Stimulated activated CD8-positive, alpha-beta memory T cell treated with anti-CD3 and anti-CD28 coated beads, Interleukin-4, amount 100 ng/mL, for 48 hours (primary cell): ENCODE measurements around the gene USP15.

Source experiments
- DNase-seq: peaks from one replicate; pipeline ENCODE4 v3.0.0-alpha.2; 2020

Gene USP15

DNA sequence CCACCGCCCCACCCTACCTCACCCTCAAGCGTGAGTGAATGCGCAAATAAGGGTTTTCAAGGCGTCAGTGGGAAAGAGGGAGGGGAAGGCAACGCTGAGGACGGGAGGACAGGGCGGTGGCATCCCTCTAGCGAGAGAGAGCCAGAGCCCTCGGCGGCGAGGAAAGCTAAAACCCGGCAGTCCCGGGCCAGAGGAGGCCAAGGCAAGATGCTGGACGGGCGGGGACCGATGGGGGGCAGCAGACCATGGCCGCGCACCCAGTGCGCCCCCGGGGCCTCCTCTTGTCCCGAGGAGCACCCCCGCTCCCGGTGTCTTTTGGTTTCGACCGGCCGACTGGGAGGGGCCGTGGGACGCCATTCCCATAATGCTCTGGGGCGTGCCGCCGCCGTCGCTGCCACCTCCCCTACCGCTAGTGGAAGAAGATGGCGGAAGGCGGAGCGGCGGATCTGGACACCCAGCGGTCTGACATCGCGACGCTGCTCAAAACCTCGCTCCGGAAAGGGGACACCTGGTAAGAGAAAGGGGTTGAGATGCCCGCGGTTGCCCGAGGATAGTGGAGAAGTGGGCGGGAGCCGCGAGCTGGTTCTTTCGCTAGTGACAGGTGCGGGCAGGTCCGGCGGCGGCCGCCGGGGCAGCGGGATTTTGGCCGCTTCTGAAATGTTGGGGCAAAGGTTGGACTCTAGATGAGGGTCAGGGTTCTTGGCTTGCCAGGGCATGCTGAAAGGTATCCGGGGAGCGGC is at the start of gene USP15:
Gene USP15, plus strand, starts transcription at position 412 of the 740 bp plus-strand sequence. Its CDS starts 11 bp downstream, at position 423.
- DNase-seq, result peak; percentile 97

DNA sequence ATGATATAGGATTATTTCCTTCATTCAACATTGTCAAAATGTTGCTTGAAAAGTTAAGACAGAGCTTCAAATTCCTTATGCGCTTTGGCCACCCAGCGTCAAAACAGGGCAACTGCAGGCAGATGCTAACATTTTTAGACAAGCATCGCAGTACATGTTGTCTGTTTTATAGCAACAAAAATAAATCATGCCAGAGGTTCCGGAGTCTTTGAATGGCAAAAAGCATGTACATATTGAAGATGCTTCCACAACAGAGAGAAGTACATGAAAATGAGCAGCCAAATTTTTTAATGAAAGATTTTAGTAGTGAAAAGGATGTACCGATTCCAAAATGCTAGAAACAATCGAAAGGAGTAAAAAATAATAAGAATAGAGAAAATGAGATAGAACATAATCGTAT is 49.8 kb upstream of the USP15 start:
- DNase-seq, result peak; percentile 56

DNA sequence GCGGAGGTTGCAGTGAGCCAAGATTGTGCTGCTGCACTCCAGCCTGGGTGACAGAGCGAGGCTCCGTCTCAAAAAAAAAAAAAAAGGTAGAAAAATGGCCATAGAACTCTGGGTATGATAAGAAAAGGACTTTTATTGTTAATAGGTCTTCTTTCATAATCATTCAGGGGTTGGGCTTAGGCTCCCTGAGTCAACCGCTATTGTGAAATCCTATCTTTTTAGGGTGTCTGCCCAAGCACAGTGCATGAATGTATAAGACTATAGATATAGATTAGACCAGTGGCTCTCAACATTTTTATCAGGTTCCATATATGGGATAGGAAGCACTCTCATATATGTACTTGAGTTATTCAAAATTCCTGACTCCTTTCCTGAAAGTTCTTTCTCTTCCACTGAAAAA is 48.7 kb upstream of the USP15 start:
- DNase-seq, result no peak

DNA sequence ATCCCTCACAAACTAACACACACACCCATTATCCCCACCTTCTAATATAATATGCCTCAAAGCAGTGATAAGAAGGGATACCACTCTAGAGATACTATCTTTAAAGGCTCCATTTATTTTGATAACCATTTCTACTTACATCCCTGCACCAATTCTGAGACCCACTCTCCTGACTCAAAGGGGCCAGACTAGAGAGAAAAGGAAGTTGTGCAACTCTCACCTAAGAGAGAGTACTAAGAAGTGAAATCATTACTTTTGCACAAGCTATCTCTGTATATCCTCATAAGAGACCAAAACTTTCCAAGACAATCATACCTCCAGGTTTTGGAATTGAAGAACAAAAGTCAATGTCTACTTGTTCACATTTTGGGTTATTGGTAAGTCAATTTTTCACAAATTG is 45.4 kb upstream of the USP15 start:
- DNase-seq, result no peak

DNA sequence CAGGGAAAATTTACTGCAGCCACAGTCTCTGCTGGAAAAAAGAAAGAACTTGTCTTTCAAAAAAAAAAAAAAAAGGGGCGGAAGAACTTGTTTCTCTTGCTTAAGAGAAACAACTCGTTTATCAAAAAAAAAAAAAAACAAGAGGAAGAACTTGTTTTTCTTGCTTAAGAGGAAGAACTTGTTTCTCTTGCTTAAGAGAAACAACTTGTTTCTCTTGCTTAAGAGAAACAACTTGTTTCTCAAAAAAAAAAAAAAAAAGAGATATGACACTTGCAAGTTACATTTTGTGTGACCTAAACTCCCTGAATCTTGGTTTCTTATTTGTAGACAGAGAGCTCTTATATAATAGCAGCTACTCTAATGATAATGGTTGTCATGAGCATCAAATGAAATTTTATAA is 44.7 kb upstream of the USP15 start:
- DNase-seq, result no peak

DNA sequence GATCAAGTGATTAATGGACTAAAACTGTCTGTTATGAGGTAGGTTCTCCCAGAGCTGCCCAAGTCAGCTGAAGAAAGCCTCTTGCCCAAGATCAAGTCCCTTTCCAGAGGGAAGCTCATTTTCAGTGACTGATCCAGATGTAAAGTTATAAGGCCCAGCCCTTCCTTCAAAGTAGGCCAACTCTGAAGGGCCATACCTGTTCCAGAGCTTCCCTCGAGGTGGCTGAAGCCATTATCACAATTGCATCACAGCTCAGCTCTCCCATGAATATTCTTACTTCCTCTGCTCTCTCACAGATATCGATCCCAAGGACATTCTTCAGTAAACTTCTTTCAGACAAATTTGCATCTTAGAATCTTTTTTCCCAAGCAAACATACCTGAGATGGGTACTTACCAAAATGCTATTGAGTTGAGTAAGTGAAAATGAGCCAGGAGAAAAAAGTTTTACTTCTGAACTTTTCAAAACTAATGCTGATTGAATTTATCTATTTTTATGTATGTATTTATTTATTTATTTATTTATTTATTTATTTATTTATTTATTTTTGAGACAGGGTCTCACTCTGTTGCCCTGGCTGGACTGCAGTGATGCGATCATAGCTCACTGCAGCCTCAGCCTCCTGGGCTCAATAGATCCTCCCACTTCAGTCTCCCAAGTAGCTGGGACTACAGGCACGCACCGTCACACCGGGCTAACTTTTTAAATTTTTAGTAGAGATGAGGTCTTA is 42.6 kb upstream of the USP15 start:
- DNase-seq, result no peak

DNA sequence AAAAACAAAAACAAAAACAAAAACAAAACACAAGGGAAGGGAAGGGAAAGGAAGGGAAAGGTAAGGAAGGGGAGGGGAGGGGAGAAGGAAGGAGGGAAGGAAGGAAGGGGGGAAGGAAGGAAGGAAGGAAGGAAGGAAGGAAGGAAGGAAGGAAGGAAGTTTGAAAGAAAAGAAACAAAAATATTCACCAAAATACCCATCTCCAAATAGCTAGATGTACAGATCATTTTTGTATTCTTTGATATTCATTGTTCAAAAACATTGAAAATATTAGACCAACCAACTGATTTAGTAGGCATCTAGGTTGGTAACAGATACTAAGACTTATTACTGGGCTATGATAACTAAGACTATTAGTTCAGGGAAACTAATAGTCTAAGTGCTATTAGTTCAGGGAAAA is 39.1 kb upstream of the USP15 start:
- no peak for DNase-seq

DNA sequence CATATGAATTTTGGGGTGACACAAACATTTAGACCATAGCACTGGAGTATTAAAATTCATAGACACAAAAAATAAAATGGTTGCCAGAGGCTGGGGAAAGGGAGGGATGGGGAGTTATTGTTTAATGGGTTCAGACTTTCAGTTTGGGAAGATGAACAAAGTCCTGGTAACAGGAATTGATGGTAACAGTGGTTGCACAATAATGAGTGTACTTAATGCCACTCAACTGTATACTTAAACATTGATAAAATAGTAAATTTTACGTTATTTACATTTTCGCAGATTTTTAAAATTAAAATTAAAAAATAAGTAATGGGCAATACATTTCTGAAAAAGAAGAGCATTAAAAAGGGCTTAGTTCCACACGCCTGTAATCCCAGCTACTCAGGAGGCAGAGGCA is 35.6 kb upstream of the USP15 start:
- DNase-seq, result no peak

DNA sequence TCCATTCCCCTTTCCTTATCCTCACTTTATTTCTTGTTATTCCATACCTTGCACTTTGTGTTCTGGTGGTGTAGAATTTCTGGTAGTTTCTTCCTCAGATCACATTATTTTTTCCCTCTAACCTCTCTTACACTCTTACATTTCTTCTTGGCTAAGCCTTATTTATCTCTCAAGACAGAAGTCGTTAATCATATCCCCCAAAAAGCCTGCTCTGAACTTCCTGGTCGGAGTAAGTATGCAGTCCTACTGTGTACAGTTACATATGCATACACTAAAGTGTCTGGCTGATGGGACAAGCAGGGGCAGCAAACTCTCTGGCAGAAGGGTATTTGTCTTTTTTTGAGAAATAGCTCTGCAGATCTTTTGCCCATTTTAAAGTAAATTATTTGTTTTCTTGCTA is 33.1 kb upstream of the USP15 start:
- DNase-seq, result no peak

DNA sequence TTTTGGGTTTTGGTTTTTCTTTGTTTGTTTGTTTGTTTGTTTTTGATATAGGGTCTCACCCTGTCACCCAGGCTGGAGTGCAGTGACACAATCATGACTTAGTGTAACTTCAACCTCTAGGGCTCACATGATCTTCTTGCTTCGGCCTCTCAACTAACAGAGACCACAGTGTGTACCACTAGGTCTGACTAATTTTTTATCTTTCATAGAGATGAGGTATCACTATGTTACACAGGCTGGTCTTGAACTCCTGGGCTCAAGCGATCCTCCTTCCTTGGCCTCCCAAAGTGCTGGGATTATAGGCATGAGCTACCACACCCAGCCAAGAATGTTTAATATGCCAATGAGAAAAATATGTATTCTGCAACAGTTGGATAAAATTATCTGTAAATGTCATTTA is 29.6 kb upstream of the USP15 start:
- no peak for DNase-seq

DNA sequence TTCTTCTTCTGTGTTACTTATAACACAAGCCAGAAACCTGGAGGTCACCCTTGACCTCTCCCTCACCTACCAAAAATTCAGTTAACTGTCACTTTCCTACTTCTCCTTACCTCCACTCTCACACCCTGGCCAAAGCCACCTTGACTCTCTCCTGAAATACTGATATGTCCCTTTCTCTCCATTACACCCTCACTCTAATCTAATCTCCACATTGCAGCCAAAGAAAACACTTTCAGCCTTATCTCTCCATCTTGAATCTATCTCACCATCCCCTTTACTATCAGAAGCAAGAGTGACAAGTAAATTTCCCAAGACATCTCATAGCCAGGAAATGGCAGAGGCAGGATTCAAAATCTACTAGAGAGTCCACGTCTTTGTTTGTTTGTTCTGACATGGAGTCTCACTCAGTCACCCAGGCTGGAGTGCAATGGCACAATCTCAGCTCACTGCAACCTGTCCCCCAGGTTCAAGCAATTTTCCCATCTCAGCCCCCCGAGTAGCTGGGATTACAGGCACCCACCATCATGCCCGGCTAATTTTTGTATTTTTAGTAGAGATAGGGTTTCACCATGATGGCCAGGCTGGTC is 28.0 kb upstream of the USP15 start:
- no peak for DNase-seq

DNA sequence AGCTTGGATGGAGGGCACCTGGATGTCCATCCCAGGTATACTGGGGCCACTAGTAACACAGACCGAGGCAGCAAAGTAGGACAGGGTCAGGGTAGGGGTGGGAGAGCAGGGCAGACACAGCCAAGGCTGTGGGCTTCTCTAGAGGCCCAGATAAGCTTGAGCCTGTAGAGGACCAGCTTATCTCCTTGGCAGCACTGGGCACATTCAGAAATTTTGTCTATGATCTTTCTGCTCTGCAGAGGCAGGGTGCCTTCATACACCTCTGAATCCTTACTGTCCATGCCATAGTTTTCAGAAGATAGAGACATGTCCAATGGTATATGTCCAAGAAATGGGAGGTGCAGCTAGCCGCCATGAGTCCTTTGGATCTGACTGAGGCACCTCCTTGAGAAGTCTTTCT is 26.4 kb upstream of the USP15 start:
- no peak for DNase-seq

DNA sequence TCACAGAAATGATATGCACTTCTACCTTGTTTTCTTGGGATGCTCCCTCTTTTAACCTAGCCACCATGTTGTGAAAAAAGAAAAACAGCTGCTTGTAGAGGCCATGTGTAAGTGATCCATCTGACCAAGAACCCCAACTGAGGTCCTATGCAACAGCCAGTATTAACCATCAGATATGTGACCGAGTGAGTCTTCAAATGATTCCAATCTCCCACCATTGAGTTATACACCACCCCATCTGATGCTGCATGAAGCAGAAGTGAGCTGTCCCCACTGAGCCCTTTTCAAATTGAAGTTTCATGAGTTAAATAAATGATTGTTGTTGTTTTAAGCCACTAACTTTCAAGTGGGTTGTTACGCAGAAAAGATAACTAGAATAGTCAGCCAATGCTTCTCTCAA is 20.6 kb upstream of the USP15 start:
- no peak for DNase-seq

DNA sequence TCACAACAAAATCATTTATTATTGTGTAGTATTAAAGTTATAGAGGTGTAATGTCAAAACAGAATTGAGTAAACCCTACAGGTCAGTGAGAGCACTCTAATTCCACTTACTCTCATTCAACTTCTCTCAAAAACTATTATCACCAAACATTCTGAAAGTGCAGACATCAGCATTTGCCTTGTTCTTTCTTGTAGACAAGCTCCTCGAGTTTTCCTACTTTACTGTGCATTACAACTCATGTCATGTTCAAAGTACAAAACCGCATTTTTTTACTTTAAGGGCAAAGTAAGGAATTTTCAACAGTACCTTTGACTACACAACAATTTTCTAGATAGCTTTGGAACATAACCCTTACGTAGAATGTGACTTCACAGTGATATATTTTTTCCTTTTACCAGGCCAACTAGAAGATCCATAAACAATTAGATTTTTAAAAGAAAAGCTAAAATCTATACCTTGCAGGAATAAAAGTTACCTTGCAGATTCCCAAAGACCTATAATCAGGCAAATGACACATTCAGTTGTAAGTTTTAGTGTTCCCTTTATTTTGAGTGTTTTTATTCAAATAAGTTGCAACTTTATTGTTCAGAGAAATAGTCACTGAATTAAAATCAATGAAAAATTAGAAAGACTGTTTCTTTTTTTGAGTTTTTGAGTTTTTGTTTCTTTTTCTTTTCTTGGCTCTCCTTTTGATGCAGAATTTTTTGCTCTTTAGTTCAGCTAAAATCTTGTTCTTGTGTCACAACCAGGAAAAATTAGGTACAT is 12.7 kb upstream of the USP15 start:
- DNase-seq, result no peak

DNA sequence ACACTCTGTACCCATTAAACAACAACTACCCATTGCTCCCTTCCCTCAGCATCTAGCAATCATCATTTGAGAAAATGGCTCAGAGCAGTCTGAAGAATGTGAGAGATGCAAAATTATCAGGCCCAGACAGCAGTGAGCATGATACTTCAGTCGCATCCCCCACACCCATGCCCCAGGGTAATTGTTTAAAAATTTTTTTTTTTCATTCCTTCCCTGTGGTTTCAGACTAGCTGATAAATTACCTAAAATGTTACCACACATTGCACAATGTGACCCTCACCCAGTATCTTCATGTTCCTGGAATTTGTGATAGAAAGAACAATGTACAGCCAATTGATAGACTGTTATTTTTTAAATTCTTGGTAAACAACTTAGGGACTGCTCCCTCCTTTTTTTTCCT is 11.3 kb upstream of the USP15 start:
- no peak for DNase-seq

DNA sequence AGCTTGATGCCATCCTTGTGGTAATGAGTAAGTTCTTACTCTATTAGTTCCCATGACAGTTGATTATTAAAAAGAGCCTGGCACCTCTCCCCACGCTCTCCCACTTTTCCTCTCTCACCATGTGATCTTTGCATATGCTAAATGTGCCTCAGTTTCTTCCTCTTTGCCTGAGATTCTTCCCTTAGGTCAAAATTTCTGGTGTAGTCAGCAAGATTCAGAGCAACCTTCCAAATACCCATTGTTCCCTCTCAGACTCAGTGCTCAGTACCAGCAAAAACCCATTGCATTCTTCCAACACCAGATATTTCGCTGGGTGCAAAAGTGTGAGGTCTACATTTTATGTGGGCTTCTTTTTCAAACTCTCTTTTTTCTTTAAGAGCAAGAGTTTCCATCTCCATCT is 10.8 kb upstream of the USP15 start:
- DNase-seq, result no peak

DNA sequence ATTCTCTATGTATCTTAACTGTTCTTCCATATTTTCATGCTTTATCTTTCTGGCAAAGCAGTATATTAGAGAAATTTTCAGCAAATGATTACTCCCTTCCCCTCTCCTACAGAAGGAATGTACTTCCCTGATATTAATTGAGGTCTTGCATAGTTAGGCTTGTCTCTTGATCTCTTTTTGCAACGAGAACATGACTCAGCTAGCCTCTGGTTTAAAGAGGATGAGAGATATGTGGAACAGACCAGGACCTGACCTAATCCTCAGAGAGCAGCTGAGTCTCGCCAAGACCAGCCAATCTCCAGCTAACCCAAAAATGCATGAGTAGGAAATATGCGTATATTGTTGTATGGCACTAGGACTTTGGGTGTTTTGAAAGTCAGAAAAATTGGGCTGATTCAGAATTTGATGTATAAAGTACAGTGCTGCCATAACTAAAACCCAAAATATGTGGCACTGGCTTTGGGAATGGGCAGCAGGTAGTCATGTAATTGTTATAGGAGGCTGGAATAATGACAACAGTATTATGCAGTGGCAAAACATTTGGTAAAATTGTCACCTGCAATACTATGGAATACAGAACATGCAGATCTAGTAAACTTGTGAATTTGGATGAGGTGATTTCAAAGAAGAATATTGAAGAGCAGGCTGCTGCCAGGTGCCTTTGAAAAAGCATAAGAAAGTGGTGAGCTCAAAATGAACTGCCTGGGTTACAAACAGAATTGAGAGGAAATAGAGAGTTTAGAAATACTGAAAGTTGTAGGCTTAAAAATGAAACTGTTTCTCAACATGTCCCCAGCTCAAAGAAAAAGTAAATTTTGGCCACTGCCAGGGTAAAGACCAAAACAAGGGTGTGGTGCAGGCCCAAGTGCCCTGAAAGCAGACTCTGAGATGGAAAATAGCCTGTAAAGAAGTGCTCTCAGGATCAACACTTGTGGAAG is 9.3 kb upstream of the USP15 start:
- DNase-seq, result no peak

DNA sequence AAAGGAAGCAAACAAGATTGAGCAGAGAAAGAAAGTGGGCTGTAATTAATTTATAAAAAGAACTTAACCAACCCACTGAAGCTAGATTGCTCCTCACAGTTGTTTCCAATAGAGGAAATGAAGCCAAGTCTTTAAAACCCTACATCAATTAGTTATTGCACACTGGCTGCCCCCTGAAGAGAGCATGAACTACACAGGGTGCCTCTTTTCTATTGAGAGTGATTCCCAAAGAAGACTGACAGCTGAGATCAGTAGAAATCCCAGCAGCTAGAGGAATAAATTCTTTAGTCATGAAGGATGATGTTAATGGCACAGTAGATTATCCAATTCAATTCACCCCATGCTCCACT is 8.6 kb upstream of the USP15 start:
- no peak for DNase-seq

DNA sequence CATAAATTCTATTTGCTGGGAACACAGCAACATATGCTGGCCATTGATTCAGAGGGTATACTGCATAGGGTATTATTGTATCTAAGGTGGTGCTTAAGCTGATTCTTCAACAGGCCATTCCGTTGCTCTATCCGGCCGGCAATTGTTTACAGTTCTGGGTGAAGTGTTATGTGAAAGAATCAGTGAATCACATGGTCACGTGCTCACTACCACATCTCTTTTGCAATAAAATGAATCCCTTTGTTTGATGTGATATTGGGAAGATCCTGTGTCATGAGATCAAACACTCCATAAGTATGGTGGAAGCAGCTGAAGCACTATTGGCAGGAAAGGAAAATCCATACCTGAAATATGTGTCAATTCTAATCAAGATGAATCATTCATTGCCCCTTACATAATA is 7.6 kb upstream of the USP15 start:
- DNase-seq, result no peak

DNA sequence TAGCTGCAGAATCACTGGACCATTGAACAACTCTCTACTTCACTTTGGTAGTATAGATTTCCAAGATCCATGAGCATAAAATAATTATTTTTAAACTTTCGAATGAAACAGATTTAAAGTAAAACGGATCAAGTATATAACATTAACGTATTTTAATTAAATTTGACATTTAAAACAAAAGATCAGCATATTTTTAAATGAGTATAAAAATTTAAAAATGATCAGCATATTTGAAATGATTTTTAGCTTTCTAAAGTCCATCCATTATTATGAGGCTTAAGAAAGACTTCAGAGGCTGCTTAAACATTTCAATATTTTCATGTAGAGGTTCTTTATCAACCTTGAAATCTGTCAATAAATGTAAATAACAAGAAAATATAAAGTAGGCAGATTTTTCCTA is 5.2 kb upstream of the USP15 start:
- no peak for DNase-seq

DNA sequence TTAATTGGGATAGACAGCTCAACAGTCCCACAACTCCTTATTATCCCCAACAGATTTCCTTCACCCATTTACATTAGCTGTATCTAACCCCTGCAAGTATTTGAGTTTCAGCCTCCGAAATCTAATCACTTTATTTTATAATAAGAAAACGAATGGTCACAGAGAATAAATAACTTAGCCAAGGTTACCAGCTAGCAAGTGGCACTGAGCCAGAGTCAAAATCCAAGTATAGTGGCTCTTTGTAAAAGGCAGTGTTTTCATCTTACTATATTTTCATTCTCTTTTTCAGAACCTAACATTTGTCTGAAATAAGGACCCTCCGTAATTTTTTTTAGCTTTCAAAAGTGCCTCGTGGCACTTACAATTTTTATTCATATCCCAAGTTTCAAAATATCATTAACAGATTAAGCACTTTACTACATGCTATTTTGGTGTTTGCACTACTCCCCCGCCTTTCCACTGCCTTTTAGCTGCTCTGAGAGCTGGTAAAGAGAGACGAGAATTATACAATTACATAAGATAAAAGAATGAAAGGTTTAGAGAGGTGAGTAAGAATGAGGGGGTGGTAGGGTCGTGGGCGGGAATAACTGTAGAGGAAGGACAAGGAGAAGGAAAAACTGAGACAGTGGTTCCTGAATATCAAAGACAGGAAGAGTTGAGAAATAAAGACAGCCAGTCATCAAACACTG is 3.7 kb upstream of the USP15 start:
- peak; percentile 68 for DNase-seq

DNA sequence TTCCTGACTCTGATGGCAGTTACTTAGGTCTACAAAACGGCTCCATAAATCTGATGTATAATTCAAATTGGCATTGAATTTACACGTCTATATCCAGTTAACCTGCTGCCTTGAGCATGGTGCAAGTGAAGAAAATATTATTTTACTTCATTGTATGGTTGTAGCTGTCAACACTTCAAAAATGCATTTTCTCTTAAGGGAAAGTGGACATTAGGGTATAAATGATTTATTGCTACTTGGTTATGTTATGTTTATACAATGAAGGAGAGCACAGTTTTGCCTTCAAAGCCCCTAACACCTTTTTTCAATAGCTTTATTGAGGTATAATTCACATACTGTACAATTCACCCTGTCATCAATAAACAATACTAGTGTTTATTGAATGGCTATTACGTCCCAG is 2.0 kb upstream of the USP15 start:
- no peak for DNase-seq
